GM18517 (cell line): ENCODE data around the gene ACE.

ENCODE experiments used
- ATAC-seq: cut with Tn5 transposase; IDR thresholded peaks from one replicate; pipeline ENCODE4 v1.9.1; 2021; ENCODE audit warnings: mild to moderate bottlenecking, moderate library complexity; ENCODE audit not compliant: unreplicated experiment

The ACE gene

DNA sequence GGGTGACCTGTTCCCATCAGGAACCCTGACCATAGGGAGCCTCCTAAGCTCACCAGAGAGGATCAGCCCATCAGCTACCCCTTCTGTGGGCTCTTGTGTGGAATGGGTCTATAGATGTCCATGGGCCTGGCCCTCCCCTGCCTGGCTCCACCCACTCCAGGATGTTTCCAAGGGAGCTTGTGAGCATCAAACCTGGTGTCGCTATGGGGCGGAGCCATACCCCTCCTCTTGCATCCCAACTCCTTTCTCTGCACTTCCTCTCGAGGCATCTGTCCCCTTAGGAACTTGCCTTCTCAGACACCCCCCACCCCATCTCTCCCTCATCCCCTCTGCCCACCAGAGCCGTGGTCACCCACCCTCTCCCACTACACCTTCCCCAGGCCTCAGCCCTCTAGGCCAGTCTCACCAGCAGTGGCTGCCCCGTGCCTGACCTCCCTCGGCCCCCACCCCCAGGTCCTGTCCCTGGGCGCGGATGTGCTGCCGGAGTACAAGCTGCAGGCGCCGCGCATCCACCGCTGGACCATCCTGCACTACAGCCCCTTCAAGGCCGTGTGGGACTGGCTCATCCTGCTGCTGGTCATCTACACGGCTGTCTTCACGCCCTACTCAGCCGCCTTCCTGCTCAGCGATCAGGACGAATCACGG lies 56.7 kb downstream of the ACE start:
- ATAC-seq, result no peak

DNA sequence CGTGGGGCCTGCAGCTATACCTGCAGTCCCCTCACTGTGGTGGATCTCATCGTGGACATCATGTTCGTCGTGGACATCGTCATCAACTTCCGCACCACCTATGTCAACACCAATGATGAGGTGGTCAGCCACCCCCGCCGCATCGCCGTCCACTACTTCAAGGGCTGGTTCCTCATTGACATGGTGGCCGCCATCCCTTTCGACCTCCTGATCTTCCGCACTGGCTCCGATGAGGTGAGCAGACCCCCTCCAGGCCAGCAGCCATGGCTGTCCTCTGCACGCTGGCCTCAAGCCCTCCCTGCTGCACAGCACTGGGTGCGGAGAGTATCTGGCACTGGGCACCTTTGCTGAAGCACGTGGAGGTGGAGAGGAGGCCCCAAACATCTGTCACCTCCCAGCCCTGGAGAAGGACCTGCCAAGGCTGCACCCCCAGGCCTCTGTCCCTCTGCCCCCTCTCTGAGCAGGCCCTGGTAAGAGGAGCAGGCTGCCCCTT lies 57.3 kb downstream of the ACE start:
- ATAC-seq, result no peak

DNA sequence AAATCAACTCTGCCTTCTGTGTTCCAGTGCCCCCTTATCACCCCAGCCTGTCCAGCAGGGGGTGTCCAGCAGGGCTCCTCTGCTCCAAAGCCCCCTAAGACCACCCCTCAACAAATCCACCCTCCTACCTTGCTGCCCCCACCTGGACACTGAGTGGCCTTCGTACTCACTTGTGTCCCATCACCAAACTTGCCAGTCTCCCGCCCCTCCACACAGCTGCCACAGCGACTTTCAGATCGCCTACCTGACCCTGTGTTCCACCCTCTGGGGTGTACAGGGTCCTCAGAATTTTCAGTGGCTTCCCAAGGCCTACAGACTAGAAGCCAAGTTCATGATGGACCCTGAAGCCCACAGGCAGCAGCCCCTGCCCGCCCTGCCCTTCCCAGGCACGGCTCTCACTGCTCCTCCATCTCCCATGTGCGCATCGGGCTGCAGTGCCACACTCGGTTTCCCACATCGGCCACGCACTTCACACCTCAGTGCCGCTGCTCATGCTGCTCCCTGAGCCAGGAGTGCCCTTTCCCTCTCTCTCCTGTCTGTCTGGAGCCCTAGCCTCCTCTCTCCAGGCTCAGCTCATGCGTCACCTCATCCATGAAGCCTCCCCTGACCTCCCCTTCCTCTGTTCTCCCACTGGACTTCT lies 58.1 kb downstream of the ACE start:
- no peak for ATAC-seq

DNA sequence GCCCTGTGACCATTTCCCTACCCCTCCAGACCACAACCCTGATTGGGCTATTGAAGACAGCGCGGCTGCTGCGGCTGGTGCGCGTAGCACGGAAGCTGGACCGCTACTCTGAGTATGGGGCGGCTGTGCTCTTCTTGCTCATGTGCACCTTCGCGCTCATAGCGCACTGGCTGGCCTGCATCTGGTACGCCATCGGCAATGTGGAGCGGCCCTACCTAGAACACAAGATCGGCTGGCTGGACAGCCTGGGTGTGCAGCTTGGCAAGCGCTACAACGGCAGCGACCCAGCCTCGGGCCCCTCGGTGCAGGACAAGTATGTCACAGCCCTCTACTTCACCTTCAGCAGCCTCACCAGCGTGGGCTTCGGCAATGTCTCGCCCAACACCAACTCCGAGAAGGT lies 58.8 kb downstream of the ACE start:
- ATAC-seq, result no peak

DNA sequence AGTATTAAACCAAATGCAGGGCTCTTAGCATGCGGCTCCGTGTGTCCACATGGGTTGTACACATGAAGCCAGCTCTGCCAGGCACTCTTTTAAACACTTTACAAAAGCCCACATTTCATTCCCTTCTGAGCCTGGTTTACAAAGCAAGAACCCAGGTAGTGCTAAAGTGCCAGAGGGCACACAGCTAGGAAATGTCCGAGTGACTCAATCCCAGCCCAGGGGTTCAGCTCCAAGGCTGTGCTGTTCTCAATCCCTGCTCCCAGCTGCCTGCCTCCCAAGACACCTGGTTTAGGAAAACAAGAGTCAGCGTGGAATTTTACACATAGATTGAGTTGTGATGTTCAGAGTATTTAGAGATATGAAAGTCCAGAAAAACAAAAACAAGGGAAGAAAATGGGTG lies 60.1 kb downstream of the ACE start:
- no peak for ATAC-seq

DNA sequence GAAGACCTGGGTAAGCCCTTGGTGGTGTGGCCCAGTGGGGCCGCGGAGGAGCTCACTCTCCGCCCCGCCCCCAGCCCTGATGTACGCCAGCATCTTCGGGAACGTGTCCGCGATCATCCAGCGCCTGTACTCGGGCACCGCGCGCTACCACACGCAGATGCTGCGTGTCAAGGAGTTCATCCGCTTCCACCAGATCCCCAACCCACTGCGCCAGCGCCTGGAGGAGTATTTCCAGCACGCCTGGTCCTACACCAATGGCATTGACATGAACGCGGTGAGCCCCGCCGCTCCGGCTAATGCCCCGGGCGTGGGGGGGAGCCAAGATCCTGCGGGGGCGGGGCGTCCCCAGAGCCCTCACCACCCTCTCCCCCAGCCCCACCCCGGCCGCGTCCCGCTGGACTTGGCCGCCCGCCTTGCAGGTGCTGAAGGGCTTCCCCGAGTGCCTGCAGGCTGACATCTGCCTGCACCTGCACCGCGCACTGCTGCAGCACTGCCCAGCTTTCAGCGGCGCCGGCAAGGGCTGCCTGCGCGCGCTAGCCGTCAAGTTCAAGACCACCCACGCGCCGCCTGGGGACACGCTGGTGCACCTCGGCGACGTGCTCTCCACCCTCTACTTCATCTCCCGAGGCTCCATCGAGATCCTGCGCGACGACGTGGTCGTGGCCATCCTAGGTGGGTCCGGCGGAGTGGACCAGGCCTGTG lies 61.3 kb downstream of the ACE start:
- ATAC-seq, result no peak

DNA sequence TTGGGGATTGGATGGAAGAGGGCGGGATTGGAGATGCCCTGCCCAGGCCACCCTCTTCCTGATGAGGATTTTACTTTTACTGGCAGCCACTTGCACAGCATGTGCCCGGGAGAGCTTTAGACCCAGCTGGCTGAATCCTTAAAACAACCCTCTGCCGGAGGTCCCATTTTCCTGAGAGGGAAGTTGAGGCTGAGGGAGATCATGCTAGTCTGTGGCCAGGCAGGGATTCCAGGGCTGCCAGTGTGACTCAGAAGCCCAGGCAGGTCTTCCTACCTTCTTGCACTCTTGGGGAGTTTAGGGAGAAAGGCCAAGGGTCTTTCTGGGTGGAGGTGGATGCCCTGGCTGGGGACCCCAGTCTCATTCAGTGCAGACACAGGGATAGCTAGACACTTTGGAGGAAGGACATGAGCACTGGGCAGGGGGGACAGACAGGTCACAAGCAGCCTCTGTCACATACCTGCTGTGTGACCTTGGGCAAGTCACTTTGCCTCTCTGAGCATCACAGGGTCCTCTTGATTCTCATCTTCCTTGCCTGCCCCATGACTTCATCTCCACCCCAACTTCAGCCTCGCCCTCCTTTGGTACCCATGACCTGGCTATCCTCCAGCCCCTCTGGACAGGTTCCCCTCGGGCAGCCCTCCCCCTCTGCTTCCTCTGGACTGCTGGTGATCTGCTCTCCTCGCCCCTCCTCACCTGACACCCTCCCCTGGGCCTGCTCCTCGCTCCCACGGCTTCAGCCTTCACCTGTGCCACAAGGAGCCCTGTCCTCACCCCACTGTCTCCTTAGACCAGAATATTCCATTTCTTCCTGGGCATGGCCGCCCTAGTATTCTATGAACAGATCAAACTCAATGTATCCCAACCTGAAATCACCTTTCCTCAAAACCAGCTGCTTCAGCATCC lies 62.1 kb downstream of the ACE start:
- no peak for ATAC-seq

DNA sequence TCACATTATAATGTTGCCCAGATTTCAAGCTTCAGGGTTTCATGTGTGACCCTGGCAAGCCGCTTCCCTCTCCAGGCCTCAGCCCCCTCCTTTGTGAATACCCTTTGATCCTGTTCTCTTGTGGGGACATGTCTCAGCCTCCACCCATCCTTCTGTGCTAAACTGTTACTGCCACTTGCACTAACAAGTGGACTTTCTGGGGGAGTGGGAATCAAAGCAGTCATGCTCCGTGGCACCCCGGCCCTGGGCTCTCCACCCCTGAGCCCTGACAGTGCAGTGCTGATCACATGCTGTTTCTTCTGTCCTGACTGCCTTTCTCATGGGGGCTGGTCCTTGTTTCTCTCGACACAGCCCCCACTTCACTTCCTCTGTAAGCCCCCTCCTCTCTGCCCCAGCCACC lies 63.7 kb downstream of the ACE start:
- no peak for ATAC-seq

DNA sequence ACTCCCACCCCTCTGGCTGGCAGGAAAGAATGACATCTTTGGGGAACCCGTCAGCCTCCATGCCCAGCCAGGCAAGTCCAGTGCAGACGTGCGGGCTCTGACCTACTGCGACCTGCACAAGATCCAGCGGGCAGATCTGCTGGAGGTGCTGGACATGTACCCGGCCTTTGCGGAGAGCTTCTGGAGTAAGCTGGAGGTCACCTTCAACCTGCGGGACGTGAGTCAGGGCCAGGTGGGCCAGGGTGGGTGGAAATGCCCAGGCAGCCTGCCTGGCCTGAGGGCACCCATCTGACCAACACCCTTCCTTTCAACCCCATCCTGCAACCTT lies 65.3 kb downstream of the ACE start:
- ATAC-seq, result no peak

DNA sequence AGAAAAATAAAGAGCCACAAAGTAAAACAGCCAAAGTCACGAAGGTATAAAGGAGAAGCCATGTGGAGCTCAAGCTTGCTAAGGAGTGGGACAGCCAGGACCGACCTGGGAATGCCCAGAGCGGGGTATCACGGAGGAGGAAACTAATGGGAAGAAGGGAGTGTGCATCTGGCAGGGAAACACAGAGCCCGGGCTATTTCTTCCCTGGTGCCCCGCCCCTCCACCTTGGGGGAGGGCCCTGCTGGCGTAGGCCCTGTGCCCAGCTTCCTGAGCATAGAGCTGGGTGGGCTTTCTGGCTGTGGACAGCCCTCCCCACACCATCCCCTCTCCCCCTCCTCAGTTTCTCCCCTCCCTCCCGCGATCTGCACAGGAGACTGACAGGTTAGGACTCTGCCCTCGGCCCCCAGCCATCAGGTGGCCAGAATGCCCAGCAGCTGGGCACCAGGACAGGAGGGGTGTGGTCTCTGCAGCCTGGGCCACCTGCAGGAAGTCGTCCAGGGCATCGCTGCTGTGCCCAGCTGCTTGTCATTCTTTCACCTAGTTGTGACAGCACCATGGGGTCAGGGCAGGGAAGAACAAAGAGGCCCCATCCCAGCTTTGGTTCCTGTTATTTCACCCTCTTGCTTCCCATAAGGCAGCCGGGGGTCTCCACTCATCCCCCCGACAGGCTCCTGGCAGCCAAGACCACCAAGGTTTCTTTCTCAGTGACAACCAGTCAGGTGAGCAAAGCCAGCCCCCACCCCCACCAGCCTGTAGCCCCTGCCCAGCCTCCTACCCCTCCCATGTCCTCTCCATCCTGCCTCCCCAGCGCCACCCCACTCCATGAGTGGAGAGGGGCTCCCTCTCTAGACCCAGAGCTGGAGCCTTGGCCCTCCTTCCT lies 66.3 kb downstream of the ACE start:
- no peak for ATAC-seq

DNA sequence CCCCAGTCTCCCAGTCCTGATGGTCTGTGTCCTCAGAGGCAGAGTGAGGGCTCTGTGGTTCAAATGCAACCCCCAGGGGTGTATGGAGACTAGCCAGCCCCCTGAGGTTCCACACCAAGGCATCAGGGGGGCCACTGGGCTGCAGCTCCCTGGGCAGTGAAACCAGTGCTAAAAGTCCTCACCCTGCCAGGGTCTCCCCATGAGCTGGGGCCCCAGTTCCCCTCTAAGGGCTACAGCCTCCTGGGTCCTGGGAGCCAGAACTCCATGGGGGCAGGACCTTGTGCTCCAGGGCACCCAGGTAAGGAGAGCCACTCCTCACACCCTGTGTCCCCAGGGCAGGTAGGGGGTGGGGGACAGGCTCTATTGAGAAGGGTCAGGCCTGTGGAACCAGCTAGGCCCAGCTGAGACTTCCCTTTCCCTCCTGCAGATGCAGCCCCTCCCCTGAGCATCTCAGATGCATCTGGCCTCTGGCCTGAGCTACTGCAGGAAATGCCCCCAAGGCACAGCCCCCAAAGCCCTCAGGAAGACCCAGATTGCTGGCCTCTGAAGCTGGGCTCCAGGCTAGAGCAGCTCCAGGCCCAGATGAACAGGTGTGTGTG lies 67.1 kb downstream of the ACE start:
- ATAC-seq, result no peak

DNA sequence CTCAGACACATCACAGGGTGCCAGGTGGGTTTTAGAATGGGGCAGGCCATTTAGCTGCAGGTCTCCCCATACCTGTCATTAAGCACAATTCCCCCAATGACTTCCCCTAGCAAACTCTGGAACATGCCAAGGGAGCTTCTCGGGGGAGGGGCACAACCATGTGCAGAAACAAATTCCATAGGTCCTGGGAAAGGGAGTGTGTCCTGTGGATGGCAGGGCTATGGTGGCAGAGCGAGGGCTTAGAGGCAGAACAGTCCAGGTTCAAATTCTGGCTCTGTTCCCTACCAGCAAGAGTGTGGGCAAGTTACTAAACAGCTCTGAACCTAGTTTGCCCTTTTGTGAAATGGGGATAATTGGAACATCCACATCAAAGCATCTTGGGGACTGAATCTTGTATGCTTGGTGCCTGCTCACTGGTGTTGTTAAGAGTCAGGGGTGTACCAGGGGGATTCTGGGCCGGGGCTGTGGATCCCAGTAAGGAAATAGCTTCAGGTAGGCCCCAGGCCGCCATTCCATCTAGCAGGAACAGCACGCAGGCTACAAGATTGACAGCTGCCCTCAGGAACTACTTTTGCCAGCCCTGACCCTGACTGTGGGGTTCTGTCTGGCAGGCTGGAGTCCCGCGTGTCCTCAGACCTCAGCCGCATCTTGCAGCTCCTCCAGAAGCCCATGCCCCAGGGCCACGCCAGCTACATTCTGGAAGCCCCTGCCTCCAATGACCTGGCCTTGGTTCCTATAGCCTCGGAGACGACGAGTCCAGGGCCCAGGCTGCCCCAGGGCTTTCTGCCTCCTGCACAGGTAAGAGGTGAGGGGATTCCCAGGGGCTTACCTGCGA lies 67.8 kb downstream of the ACE start:
- ATAC-seq, result no peak

DNA sequence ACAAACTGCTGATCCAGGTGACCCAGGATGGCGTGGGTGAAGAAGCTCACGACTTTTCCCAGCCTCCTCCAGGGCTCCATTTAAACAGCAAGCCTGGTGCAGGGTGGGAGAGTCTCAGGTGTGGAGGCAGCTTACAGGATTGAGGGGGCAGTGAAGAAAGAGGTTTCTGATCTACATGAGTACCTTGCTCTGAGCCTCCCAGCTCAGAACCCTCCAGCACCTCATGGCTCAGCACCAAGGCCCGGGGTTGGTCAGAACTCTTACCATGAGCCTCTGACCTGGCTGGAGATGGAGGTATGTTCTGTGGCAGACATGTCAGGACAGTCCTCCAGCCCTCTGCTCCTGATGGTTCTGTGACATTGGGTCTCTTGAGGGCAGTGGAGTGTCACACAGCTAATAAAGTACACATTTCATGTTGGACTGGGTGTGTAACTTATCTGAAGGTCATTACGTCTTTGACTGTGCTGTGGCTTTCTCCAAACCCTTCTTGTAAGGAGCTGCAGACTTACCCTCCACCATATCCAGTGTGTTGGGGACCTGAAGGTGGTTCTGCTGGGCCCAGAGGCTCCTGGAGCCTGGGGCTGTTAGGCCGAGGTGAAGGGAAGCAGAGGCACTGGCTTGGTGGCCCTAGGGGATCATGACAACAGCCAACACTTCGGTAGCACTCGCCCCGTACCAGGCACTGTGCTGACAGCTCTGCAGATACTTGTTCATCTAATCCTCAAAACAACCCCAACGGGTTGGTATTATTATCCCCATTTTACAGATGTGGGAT lies 69.6 kb downstream of the ACE start:
- ATAC-seq, result no peak

DNA sequence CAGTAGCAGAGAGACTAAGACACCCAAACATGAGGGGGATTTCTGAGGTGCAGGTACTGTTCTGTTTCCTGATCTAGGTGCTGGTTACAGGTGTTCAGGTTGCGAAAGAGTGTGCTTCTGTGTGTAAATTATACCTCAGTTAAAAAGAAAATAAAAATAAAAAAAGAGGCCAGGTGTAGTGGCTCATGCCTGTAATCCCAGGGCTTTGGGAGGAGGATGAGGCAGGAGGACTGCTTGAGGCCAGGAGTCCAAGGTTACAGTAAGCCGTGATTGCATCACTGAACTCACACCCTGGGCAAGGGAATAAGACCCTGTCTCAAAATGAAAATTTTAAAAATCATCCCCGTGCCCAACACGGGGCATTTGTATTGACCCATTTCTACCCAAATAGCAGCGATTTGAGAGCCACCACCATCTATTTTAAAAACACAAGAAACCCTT lies 70.2 kb downstream of the ACE start:
- no peak for ATAC-seq
